Sigmoid colon (tissue), 3 donors: ENCODE results near the gene ANKAR.

ENCODE experiments used
- POLR2A ChIP-seq, 2 donors: fragments of 450-650 bp; IDR thresholded peaks; one replicate each; pipeline ENCODE4 v1.6.1; 2016; ENCODE audit warnings: antibody characterized with exemption in 2 of 2, mild to moderate bottlenecking in 2 of 2, moderate library complexity in 2 of 2
- TF ChIP-seq, protein P1 (sequence below), 4 experiments: fragments of 450-650 bp in 3 of 4; fragments of 200-600 bp in 1 of 4; IDR thresholded peaks; one replicate each; pipeline ENCODE4 v1.5.1; 2016 to 2019; ENCODE audit warnings: antibody characterized with exemption in 4 of 4, mild to moderate bottlenecking in 3 of 4, moderate library complexity in 2 of 4

DNA sequence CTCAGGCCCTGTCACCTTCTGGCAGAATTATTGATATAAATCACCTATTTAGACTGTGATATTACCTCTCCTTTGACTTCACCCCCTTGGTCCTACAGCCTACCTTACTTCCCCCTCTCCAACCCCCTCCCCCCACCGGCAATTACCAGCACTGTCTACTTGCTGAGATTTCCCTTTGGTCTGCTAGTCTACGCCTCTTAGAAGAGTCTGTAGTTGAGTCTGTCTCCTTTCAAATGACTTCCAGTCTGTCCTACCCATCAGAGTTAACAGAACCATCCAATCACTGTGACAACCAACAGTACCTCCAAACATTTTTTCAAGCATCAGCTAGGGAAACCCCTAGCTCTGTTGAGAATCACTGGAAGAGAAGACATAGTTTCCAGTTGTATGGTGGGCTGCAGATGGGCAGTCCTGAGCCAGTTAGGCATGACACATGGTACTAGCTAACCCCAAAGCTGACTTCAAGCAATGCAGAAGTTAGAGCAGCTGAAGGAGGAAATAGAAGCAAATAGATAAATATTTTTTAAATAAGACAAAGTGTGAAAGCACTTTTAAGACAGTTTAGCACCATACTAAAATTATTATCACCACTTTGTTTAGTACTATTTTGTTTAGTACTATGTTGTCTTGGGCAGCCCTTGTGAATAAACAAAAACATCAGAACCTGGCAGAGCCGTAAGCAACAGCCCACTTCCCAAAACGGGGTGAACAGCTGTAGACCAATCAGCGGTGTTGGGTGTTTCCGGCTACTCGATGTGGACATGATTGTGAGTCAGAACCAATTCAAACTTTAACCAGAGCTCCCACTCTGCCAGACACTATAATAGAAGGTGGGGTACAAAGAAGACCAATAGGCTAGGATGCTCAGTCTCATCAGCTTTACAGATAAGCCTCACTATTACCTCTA is 15.9 kb upstream of the ANKAR start:
- TF ChIP-seq POLR2A (IDR thresholded peaks at IDR 0.05): no peak
- TF ChIP-seq, protein P1, sequence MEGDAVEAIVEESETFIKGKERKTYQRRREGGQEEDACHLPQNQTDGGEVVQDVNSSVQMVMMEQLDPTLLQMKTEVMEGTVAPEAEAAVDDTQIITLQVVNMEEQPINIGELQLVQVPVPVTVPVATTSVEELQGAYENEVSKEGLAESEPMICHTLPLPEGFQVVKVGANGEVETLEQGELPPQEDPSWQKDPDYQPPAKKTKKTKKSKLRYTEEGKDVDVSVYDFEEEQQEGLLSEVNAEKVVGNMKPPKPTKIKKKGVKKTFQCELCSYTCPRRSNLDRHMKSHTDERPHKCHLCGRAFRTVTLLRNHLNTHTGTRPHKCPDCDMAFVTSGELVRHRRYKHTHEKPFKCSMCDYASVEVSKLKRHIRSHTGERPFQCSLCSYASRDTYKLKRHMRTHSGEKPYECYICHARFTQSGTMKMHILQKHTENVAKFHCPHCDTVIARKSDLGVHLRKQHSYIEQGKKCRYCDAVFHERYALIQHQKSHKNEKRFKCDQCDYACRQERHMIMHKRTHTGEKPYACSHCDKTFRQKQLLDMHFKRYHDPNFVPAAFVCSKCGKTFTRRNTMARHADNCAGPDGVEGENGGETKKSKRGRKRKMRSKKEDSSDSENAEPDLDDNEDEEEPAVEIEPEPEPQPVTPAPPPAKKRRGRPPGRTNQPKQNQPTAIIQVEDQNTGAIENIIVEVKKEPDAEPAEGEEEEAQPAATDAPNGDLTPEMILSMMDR (IDR thresholded peaks at IDR 0.05): no peak
